DOHH2 (cell line): ENCODE measurements around the gene VPS4A.

Source experiments
- H3F3A ChIP-seq: fragments of 200-600 bp; sonication (generic), shearing (Covaris generic); 2 replicates; pipeline ENCODE4 v1.6.0; 2016; ENCODE audit warnings: antibody characterized with exemption, mild to moderate bottlenecking; ENCODE audit not compliant: control insufficient read depth, insufficient read depth
- H3K27ac ChIP-seq: fragments of 200-600 bp; sonication (generic); 2 replicates; pipeline ENCODE4 v1.5.1; 2014; ENCODE audit warnings: low read depth, mild to moderate bottlenecking, low read length, moderate library complexity
- H3K27me3 ChIP-seq: fragments of 200-600 bp; sonication (generic); 2 replicates; pipeline ENCODE4 v1.6.1; 2014; ENCODE audit warnings: mild to moderate bottlenecking, low read length, mixed read lengths; ENCODE audit not compliant: control insufficient read depth
- H3K36me3 ChIP-seq: fragments of 200-600 bp; sonication (generic); 2 replicates; pipeline ENCODE4 v1.6.1; 2014; ENCODE audit warnings: mild to moderate bottlenecking, low read length, moderate library complexity, mixed read lengths; ENCODE audit not compliant: control insufficient read depth
- H3K4me1 ChIP-seq: fragments of 200-600 bp; sonication (generic); 2 replicates; pipeline ENCODE4 v1.6.1; 2014; ENCODE audit warnings: mild to moderate bottlenecking, low read length, mixed read lengths; ENCODE audit not compliant: control insufficient read depth
- H3K4me2 ChIP-seq: fragments of 200-600 bp; sonication (generic); 2 replicates; pipeline ENCODE4 v1.6.0; 2014; ENCODE audit warnings: mild to moderate bottlenecking, low read length, moderate library complexity
- H3K4me3 ChIP-seq: fragments of 200-600 bp; sonication (generic); 2 replicates; pipeline ENCODE4 v1.5.1; 2014; ENCODE audit warnings: mild to moderate bottlenecking, low read length, mixed read lengths
- H3K79me2 ChIP-seq: fragments of 200-600 bp; sonication (generic); 2 replicates; pipeline ENCODE4 v1.6.1; 2014; ENCODE audit warnings: mild to moderate bottlenecking, low read length, mixed read lengths; ENCODE audit not compliant: control insufficient read depth
- H3K9me2 ChIP-seq: fragments of 200-600 bp; sonication (generic); replicated peaks from 2 replicates; pipeline ENCODE4 v1.6.1; 2014; ENCODE audit warnings: mild to moderate bottlenecking, low read length, mixed read lengths; ENCODE audit not compliant: control insufficient read depth
- H3K9me3 ChIP-seq: fragments of 200-600 bp; sonication (generic); 2 replicates; pipeline ENCODE4 v1.6.1; 2014; ENCODE audit warnings: antibody characterized with exemption, low read length, mixed read lengths; ENCODE audit not compliant: control insufficient read depth, insufficient read depth
- H4K20me1 ChIP-seq: fragments of 200-600 bp; sonication (generic); 2 replicates; pipeline ENCODE4 v1.6.0; 2014; ENCODE audit warnings: low read depth, mild to moderate bottlenecking, antibody characterized with exemption, low read length, moderate library complexity; ENCODE audit not compliant: control insufficient read depth, insufficient read depth
- CTCF ChIP-seq: fragments of 200-600 bp; sonication (generic); IDR thresholded peaks from one replicate; pipeline ENCODE4 v1.5.1; 2014; ENCODE audit warnings: antibody characterized with exemption, mild to moderate bottlenecking, low read depth, low read length; ENCODE audit not compliant: poor library complexity, severe bottlenecking
- EZH2phosphoT487 ChIP-seq: fragments of 200-600 bp; sonication (generic); IDR thresholded peaks from 2 replicates; pipeline ENCODE4 v1.6.1; 2017; ENCODE audit warnings: borderline replicate concordance, mild to moderate bottlenecking, antibody characterized with exemption, low read length, moderate library complexity, mixed read lengths

The VPS4A gene

GRCh38 chr16:69310653-69311532, at the start of gene VPS4A:
Gene VPS4A, plus strand, starts transcription at chr16:69311350. Its CDS starts 162 bp downstream, at chr16:69311512.
- peaks cover 12% of the 10 kb centered on the region for H3K4me1 ChIP-seq
- no peaks in the 10 kb centered on the region for H3K9me3 ChIP-seq
- H4K20me1 ChIP-seq = peaks cover 6% of the 10 kb centered on the region
- H3K27ac ChIP-seq = peak within 1 kb of the TSS; percentile 61
- no peaks in the 10 kb centered on the region for H3K9me2 ChIP-seq
- peaks cover 13% of the 10 kb centered on the region for H3F3A ChIP-seq
- H3K4me3 ChIP-seq = peak within 1 kb of the TSS; percentile 95
- peaks cover 34% of the 10 kb centered on the region for H3K36me3 ChIP-seq
- H3K79me2 ChIP-seq = peaks cover 47% of the 10 kb centered on the region
- no peaks in the 10 kb centered on the region for H3K27me3 ChIP-seq
- TF ChIP-seq EZH2phosphoT487 = no peak
- peak; percentile 70 for TF ChIP-seq CTCF
- H3K4me2 ChIP-seq = peak within 1 kb of the TSS; percentile 81

GRCh38 chr16:69266334-69267063, 44.7 kb upstream of the VPS4A start:
- no peaks in the 10 kb centered on the region for H3K9me2 ChIP-seq
- no peak for TF ChIP-seq CTCF
- TF ChIP-seq EZH2phosphoT487 = no peak

GRCh38 chr16:69267633-69268032, 43.5 kb upstream of the VPS4A start:
- Histone ChIP-seq H3K4me3 (no peak overlapping the region), H3K9me2 (no peaks in the 10 kb centered on the region), H3K9me3 (no peaks in the 10 kb centered on the region), H3K27me3 (no peaks in the 10 kb centered on the region), H3K79me2 (no peaks in the 10 kb centered on the region), H3K27ac (no peak overlapping the region), H3F3A (no peaks in the 10 kb centered on the region), H4K20me1 (no peaks in the 10 kb centered on the region), H3K4me2 (no peak overlapping the region), H3K4me1 (no peaks in the 10 kb centered on the region), H3K36me3 (peaks cover 17% of the 10 kb centered on the region)
- TF ChIP-seq EZH2phosphoT487 = no peak
- TF ChIP-seq CTCF = no peak

More at GRCh38 chr16:69266334-69267063, 44.7 kb upstream of the VPS4A start:
- Histone ChIP-seq H4K20me1 (no peaks in the 10 kb centered on the region), H3K4me3 (no peak overlapping the region), H3K4me2 (no peak overlapping the region), H3K27ac (no peak overlapping the region), H3K36me3 (peaks cover 17% of the 10 kb centered on the region), H3K4me1 (no peaks in the 10 kb centered on the region), H3K27me3 (no peaks in the 10 kb centered on the region), H3K79me2 (no peaks in the 10 kb centered on the region), H3K9me3 (no peaks in the 10 kb centered on the region), H3F3A (no peaks in the 10 kb centered on the region)
